Measurements from ENCODE around the gene HYPK. TPM values are rescaled to one million over a fixed set of nuclear protein-coding genes. Genes with fewer than 3 reads are reported as not detected.

The HYPK gene
- total RNA-seq, result 10 to 100 TPM; 16.7 to 19.1 TPM

DNA sequence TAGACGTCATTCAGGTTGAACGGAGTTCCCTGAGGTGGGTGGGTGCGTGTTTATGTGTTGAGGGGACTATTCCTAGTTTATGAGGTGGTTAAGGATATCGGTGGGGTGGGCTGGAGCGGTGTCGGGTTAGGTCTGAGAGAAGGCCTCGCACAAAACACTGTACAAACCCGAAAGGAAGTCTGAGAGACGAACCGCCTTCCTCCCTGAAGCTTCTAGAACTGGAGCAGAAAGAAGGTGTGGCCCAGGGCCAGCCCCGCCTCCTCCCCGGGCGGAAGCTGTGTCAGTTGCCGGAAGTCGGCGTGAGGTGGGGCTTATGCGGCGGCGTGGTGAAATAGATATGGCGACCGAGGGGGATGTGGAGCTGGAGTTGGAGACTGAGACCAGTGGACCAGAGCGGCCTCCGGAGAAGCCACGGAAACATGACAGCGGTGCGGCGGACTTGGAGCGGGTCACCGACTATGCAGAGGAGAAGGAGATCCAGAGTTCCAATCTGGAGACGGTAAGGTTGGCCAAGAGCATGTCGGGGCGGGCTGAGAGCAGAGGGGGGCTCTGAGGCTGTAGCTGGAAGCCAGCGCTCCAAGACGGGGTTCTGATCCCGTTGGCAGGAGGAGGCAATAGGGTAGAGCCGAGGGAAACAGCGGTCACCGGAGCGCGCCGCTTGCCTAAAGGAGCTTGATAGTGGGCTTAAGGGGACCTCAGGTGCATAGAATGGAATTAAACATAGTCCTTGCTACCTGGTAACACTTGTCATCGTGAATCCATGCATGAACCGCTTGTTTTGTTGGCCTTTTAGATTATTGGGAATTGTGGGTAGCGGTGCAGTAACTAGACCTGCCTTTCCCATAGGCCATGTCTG lies at the start of gene HYPK:
Gene HYPK, plus strand, starts transcription at position 314 of the 856 bp plus-strand sequence. Its CDS starts 24 bp downstream, at position 338.
- ChIA-PET POLR2A (interaction anchor here (0.5 to 1.8 kb wide), 8 partner anchors 8 to 55 kb away, joined by 3 to 17 read pairs (median 6); partner anchors contain the start of genes ELL3, MFAP1, SERF2 and WDR76), CTCF (interaction anchor here (0.8 to 2.6 kb wide), 3 partner anchors 12 to 32 kb away, joined by 3 to 10 read pairs (median 3); partner anchors contain the start of gene ELL3)
- intact Hi-C loops (cut with micrococcal nuclease), result loop anchor here (1.0 kb wide), 2 partner anchors 8 to 24 kb away; partner anchors contain the start of genes MFAP1 and SERF2
- Mint-ChIP-seq H3K9me3 (no peaks in the 10 kb centered on the region), H3K36me3 (peaks cover 56% of the 10 kb centered on the region), H3K27ac (peak within 1 kb of the TSS; percentile 87), H3K4me1 (ENCODE audit: low read depth) (peaks cover 45% of the 10 kb centered on the region), H3K27me3 (no peaks in the 10 kb centered on the region), H3K4me3 (peak within 1 kb of the TSS; percentile 99)
- DNase-seq, result peak; percentile 95

- no peak overlapping the region for H3K27ac Mint-ChIP-seq
- H3K36me3 Mint-ChIP-seq, result peaks cover 32% of the 10 kb centered on the region
- no peak overlapping the region for H3K4me3 Mint-ChIP-seq
- no peaks in the 10 kb centered on the region for H3K27me3 Mint-ChIP-seq
- DNase-seq, result no peak
- intact Hi-C loops (cut with micrococcal nuclease), result loop anchor here (2.0 kb wide), 1 partner anchor 17 kb away; no protein-coding TSS in a partner anchor
- H3K9me3 Mint-ChIP-seq, result no peaks in the 10 kb centered on the region
- ChIA-PET CTCF (interaction anchor here (1.2 kb wide), 1 partner anchor 18 kb away, joined by 3 read pairs; no protein-coding TSS in a partner anchor), POLR2A (no interaction called here)
- H3K4me1 Mint-ChIP-seq (ENCODE audit: low read depth), result peaks cover 41% of the 10 kb centered on the region
Measured at GRCh38 chr15:43751885-43752284, 48.5 kb upstream of the HYPK start.

- no peaks in the 10 kb centered on the region for H3K4me1 Mint-ChIP-seq (ENCODE audit: low read depth)
- H3K4me3 Mint-ChIP-seq, result no peak overlapping the region
- peak overlapping the region; percentile 3 for H3K27ac Mint-ChIP-seq
- CTCF ChIA-PET, result no interaction called here
- intact Hi-C loops (cut with micrococcal nuclease), result no loop called here
- H3K36me3 Mint-ChIP-seq, result peaks cover 48% of the 10 kb centered on the region
- H3K27me3 Mint-ChIP-seq, result no peaks in the 10 kb centered on the region
- DNase-seq, result no peak
- H3K9me3 Mint-ChIP-seq, result no peaks in the 10 kb centered on the region
- POLR2A ChIA-PET, result interaction anchor here (2.7 kb wide), 1 partner anchor 13 kb away, joined by 10 read pairs; the partner anchor contains the start of gene ELL3
Measured at GRCh38 chr15:43762824-43763223, 37.6 kb upstream of the HYPK start.

GRCh38 chr15:43763819-43764446 lies 36.5 kb upstream of the HYPK start:
- no peak for DNase-seq
- POLR2A ChIA-PET, result interaction anchor here (2.7 kb wide), 1 partner anchor 12 kb away, joined by 10 read pairs; the partner anchor contains the start of gene ELL3
- no peak overlapping the region for H3K4me3 Mint-ChIP-seq
- no peaks in the 10 kb centered on the region for H3K4me1 Mint-ChIP-seq (ENCODE audit: low read depth)
- no peak overlapping the region for H3K27ac Mint-ChIP-seq
- no peaks in the 10 kb centered on the region for H3K27me3 Mint-ChIP-seq
- CTCF ChIA-PET, result no interaction called here
- intact Hi-C loops (cut with micrococcal nuclease), result no loop called here
- H3K9me3 Mint-ChIP-seq, result no peaks in the 10 kb centered on the region
- peaks cover 53% of the 10 kb centered on the region for H3K36me3 Mint-ChIP-seq

- H3K27ac Mint-ChIP-seq, result peak overlapping the region; percentile 33
- POLR2A ChIA-PET, result no interaction called here
- H3K4me3 Mint-ChIP-seq, result no peak overlapping the region
- DNase-seq, result peak; percentile 71
- no peaks in the 10 kb centered on the region for H3K9me3 Mint-ChIP-seq
- no peaks in the 10 kb centered on the region for H3K27me3 Mint-ChIP-seq
- CTCF ChIA-PET, result interaction anchor here (0.7 to 2.3 kb wide), 9 partner anchors 10 to 394 kb away, joined by 3 to 13 read pairs (median 3); no protein-coding TSS in a partner anchor
- no peaks in the 10 kb centered on the region for H3K4me1 Mint-ChIP-seq (ENCODE audit: low read depth)
- peaks cover 58% of the 10 kb centered on the region for H3K36me3 Mint-ChIP-seq
- intact Hi-C loops (cut with micrococcal nuclease), result loop anchor here (2.0 kb wide), 1 partner anchor 17 kb away; no protein-coding TSS in a partner anchor
Measured at GRCh38 chr15:43769584-43770228, 30.7 kb upstream of the HYPK start.

GRCh38 chr15:43771816-43772215 lies 28.6 kb upstream of the HYPK start:
- Mint-ChIP-seq H3K4me1 (ENCODE audit: low read depth) (peaks cover 8% of the 10 kb centered on the region), H3K27ac (no peak overlapping the region), H3K4me3 (no peak overlapping the region), H3K36me3 (peaks cover 43% of the 10 kb centered on the region), H3K27me3 (no peaks in the 10 kb centered on the region), H3K9me3 (no peaks in the 10 kb centered on the region)
- intact Hi-C loops (cut with micrococcal nuclease), result no loop called here
- DNase-seq, result no peak
- ChIA-PET POLR2A (no interaction called here), CTCF (interaction anchor here (0.8 to 2.3 kb wide), 2 partner anchors 19 to 256 kb away, joined by 3 to 13 read pairs; no protein-coding TSS in a partner anchor)

- ChIA-PET POLR2A (interaction anchor here (0.6 kb wide), 1 partner anchor 276 kb away, joined by 4 read pairs; no protein-coding TSS in a partner anchor), CTCF (no interaction called here)
- DNase-seq, result no peak
- no peaks in the 10 kb centered on the region for H3K27me3 Mint-ChIP-seq
- no peak overlapping the region for H3K4me3 Mint-ChIP-seq
- H3K4me1 Mint-ChIP-seq (ENCODE audit: low read depth), result peaks cover 14% of the 10 kb centered on the region
- no peaks in the 10 kb centered on the region for H3K9me3 Mint-ChIP-seq
- intact Hi-C loops (cut with micrococcal nuclease), result no loop called here
- peaks cover 42% of the 10 kb centered on the region for H3K36me3 Mint-ChIP-seq
- H3K27ac Mint-ChIP-seq, result no peak overlapping the region
Measured at GRCh38 chr15:43772624-43773023, 27.8 kb upstream of the HYPK start.

DNA sequence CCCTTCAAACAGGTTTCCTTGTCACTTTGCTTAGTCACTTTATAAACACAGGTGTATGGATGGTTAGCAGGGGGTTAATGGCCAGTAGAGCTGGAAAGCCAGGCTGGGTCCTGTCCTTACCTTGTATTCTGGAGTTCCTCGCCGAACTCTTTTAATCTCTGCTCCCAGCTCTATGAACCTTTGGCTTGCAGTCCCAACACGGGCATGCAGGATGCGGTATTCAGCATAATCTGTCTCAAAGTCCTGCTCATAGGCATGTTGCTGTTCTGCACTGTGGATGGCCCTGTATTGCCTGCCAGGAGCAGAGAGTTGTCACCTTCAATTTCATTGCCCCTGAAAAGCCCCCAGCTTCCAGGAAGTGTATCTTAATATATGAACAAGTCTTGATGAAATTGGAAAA lies 26.3 kb upstream of the HYPK start:
- ChIA-PET POLR2A (no interaction called here), CTCF (no interaction called here)
- intact Hi-C loops (cut with micrococcal nuclease), result no loop called here
- Mint-ChIP-seq H3K4me3 (no peak overlapping the region), H3K27ac (no peak overlapping the region), H3K9me3 (no peaks in the 10 kb centered on the region), H3K27me3 (no peaks in the 10 kb centered on the region), H3K36me3 (peaks cover 34% of the 10 kb centered on the region), H3K4me1 (ENCODE audit: low read depth) (peaks cover 22% of the 10 kb centered on the region)
- no peak for DNase-seq

DNA sequence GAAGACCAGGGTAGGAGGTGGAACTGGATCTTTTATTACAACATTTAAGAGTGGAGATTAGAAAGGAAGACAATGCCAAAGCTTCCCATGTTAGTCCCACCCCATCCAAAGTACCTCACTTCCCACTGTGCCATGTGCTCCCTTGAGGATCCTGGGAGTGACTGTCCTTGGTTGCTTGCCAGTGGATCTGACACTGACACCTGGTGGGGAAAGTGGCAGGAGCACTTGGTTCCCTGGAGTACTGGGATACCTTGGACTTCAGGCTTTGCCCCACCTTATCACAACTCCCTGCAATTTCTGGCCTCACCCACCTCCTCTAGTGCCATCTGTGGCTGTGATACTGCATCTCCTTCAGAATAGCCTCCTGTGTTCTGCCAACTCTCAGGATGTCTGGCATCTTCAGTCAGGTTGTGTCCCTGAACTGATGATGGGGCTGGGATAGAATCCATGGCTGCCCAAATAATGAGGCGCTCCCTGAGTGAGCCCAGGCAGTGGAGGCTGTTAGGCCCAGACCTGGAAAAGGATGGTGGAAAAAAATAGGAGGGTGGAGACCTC lies 24.9 kb upstream of the HYPK start:
- POLR2A ChIA-PET, result interaction anchor here (1.8 to 2.5 kb wide), 3 partner anchors 11 to 52 kb away, joined by 9 to 21 read pairs (median 10); partner anchors contain the start of genes SERF2 and WDR76
- Mint-ChIP-seq H3K9me3 (no peaks in the 10 kb centered on the region), H3K27me3 (no peaks in the 10 kb centered on the region), H3K27ac (no peak overlapping the region), H3K36me3 (peaks cover 22% of the 10 kb centered on the region), H3K4me3 (no peak overlapping the region), H3K4me1 (ENCODE audit: low read depth) (peaks cover 24% of the 10 kb centered on the region)
- CTCF ChIA-PET, result interaction anchor here (2.1 kb wide), 1 partner anchor 19 kb away, joined by 5 read pairs; no protein-coding TSS in a partner anchor
- DNase-seq, result peak; percentile 13
- intact Hi-C loops (cut with micrococcal nuclease), result no loop called here

- intact Hi-C loops (cut with micrococcal nuclease), result loop anchor here (2.0 kb wide), 1 partner anchor 27 kb away; no protein-coding TSS in a partner anchor
- CTCF ChIA-PET, result interaction anchor here (0.8 to 2.1 kb wide), 8 partner anchors 12 to 34 kb away, joined by 3 to 15 read pairs (median 5); partner anchors contain the start of genes HYPK and SERINC4
- peaks cover 24% of the 10 kb centered on the region for H3K4me1 Mint-ChIP-seq (ENCODE audit: low read depth)
- peak overlapping the region; percentile 85 for H3K4me3 Mint-ChIP-seq
- POLR2A ChIA-PET, result interaction anchor here (1.1 to 2.5 kb wide), 7 partner anchors 12 to 51 kb away, joined by 4 to 21 read pairs (median 7); partner anchors contain the start of genes HYPK, MFAP1, SERF2 and SERINC4
- no peak overlapping the region for H3K27ac Mint-ChIP-seq
- no peaks in the 10 kb centered on the region for H3K9me3 Mint-ChIP-seq
- peaks cover 15% of the 10 kb centered on the region for H3K36me3 Mint-ChIP-seq
- no peaks in the 10 kb centered on the region for H3K27me3 Mint-ChIP-seq
- DNase-seq, result peak; percentile 47
Measured at GRCh38 chr15:43776101-43776717, 24.2 kb upstream of the HYPK start.

Measured in activated CD4-positive, alpha-beta memory T cell treated with anti-CD3 and anti-CD28 coated beads for 36 hours (primary cell).